H1 (cell line): ENCODE data around the gene NELL1. TPM values are rescaled to one million over a fixed set of nuclear protein-coding genes. Genes with fewer than 3 reads are reported as not detected.
A peak's percentile ranks its signal among the peaks of the same experiment; 100 is the strongest.

ENCODE experiments used
- CTCF ChIA-PET: fragments of 300-600 bp; sonication (Branson Sonifier 250); formaldehyde crosslinking; loops from one replicate; lab custom pipeline; 2021; ENCODE audit not compliant: partially characterized antibody; lab: Charles Lee
- POLR2A ChIA-PET: fragments of 300-600 bp; sonication (Branson Sonifier 250); formaldehyde crosslinking; loops from one replicate; lab custom pipeline; 2021; ENCODE audit warnings: inconsistent platforms; ENCODE audit not compliant: partially characterized antibody; lab: Charles Lee
- DNase-seq, 2 experiments: peaks; one replicate each; pipeline versions ENCODE4 v3.0.0 to v3.0.0-alpha.2; 2010 to 2022; ENCODE audit warnings: low spot score in 2 of 2, low read depth in 1 of 2, mixed read lengths in 1 of 2
- FAIRE-seq: peaks from 2 replicates; lab custom pipeline; 2011; peaks lifted over from hg19 to GRCh38; lab: Jason Lieb, UNC
- H2AFZ ChIP-seq: 2 replicates; pipeline ENCODE4 v1.8.1; 2012; ENCODE audit warnings: low read length, inconsistent platforms
- H2AK5ac ChIP-seq: 2 replicates; pipeline ENCODE4 v1.6.1; 2013; ENCODE audit warnings: low read depth, low read length
- H2BK120ac ChIP-seq: replicated peaks from 2 replicates; pipeline ENCODE3; 2013; ENCODE audit warnings: low read depth, low read length, inconsistent platforms
- H2BK12ac ChIP-seq: 2 replicates; pipeline ENCODE4 v1.6.1; 2013; ENCODE audit warnings: low read depth, low read length
- H2BK15ac ChIP-seq: 2 replicates; pipeline ENCODE4 v1.6.1; 2013; ENCODE audit warnings: low read length
- H2BK20ac ChIP-seq: 2 replicates; pipeline ENCODE4 v1.6.1; 2013; ENCODE audit warnings: low read length
- H2BK5ac ChIP-seq: 2 replicates; pipeline ENCODE4 v1.6.1; 2013; ENCODE audit warnings: low read depth, low read length
- H3K14ac ChIP-seq: 2 replicates; pipeline ENCODE4 v1.6.1; 2013; ENCODE audit warnings: inconsistent platforms; ENCODE audit not compliant: insufficient read length
- H3K18ac ChIP-seq: 2 replicates; pipeline ENCODE4 v1.6.1; 2013; ENCODE audit warnings: low read length; ENCODE audit errors: extremely low read depth
- H3K23ac ChIP-seq: 2 replicates; pipeline ENCODE4 v1.6.1; 2013; ENCODE audit warnings: inconsistent platforms; ENCODE audit not compliant: insufficient read length
- H3K23me2 ChIP-seq: 2 replicates; pipeline ENCODE4 v1.6.1; 2013; ENCODE audit warnings: low read depth, low read length
- H3K27ac ChIP-seq: 2 replicates; pipeline ENCODE4 v1.6.1; 2011; ENCODE audit warnings: low read depth, low read length, inconsistent platforms
- H3K27me3 ChIP-seq, 4 experiments: replicated peaks in 1 of 4; 1 replicate in 1 of 4; 2 replicates in 3 of 4; pipeline versions ENCODE4 v1.6.1 to v1.8.1; 2011 to 2013; ENCODE audit warnings: low read length in 3 of 4, mild to moderate bottlenecking in 3 of 4, inconsistent platforms in 2 of 4, mixed read lengths in 2 of 4, moderate library complexity in 1 of 4; ENCODE audit not compliant: control insufficient read depth in 3 of 4, insufficient read depth in 3 of 4; ENCODE audit errors: extremely low read depth in 1 of 4
- H3K36me3 ChIP-seq, 4 experiments: 2 replicates each; pipeline versions ENCODE4 v1.6.1 to v1.8.1; 2011 to 2013; ENCODE audit warnings: mild to moderate bottlenecking in 4 of 4, low read length in 3 of 4, moderate library complexity in 2 of 4, control low read depth in 1 of 4, inconsistent platforms in 1 of 4; ENCODE audit not compliant: insufficient read depth in 4 of 4, control insufficient read depth in 2 of 4
- H3K4ac ChIP-seq: replicated peaks from 2 replicates; pipeline ENCODE3; 2013; ENCODE audit warnings: low read length, low read depth, mixed read lengths, inconsistent platforms; ENCODE audit not compliant: insufficient read length
- H3K4me1 ChIP-seq, 4 experiments: replicated peaks in 1 of 4; 1 replicate in 1 of 4; 2 replicates in 3 of 4; pipeline versions ENCODE4 v1.6.1 to v1.8.1; 2011 to 2013; ENCODE audit warnings: low read length in 3 of 4, inconsistent platforms in 2 of 4, mixed read lengths in 1 of 4; ENCODE audit not compliant: insufficient read depth in 4 of 4, control insufficient read depth in 3 of 4
- H3K4me2 ChIP-seq, 2 experiments: 2 replicates each; pipeline versions ENCODE4 v1.6.1 to v1.8.1; 2011 to 2013; ENCODE audit warnings: low read depth in 2 of 2, low read length in 2 of 2, control low read depth in 1 of 2, inconsistent platforms in 1 of 2, mild to moderate bottlenecking in 1 of 2; ENCODE audit not compliant: insufficient read depth in 1 of 2
- H3K4me3 ChIP-seq, 4 experiments: fragments of 200-600, 300-600 bp in 1 of 4; sonication (generic), shearing (Covaris generic), sonication (Bioruptor Twin) in 1 of 4; 2 replicates each; pipeline versions ENCODE4 v1.5.1 to v1.8.1; 2011 to 2016; ENCODE audit warnings: low read length in 4 of 4, low read depth in 3 of 4, control low read depth in 2 of 4, inconsistent platforms in 2 of 4, mild to moderate bottlenecking in 2 of 4, mixed read lengths in 1 of 4, moderate library complexity in 1 of 4; ENCODE audit not compliant: insufficient read depth in 2 of 4; ENCODE audit errors: extremely low read depth in 1 of 4
- H3K56ac ChIP-seq: replicated peaks from 2 replicates; pipeline ENCODE3; 2013; ENCODE audit warnings: low read depth, mild to moderate bottlenecking, mixed read lengths, low read length, inconsistent platforms; ENCODE audit not compliant: insufficient read length
- H3K79me1 ChIP-seq: 2 replicates; pipeline ENCODE4 v1.6.1; 2013; ENCODE audit warnings: low read depth, low read length, control low read depth
- H3K79me2 ChIP-seq, 2 experiments: 2 replicates each; pipeline versions ENCODE4 v1.6.1 to v1.8.1; 2012 to 2013; ENCODE audit warnings: low read length in 2 of 2, mild to moderate bottlenecking in 2 of 2, inconsistent platforms in 1 of 2; ENCODE audit not compliant: insufficient read depth in 2 of 2, control insufficient read depth in 1 of 2
- H3K9ac ChIP-seq, 4 experiments: replicated peaks in 1 of 4; 1 replicate in 1 of 4; 2 replicates in 3 of 4; pipeline versions ENCODE4 v1.6.1 to v1.8.1; 2011 to 2013; ENCODE audit warnings: low read depth in 3 of 4, low read length in 3 of 4, control low read depth in 2 of 4, mild to moderate bottlenecking in 2 of 4, moderate library complexity in 2 of 4, inconsistent platforms in 1 of 4; ENCODE audit errors: extremely low read depth in 1 of 4
- H3K9me3 ChIP-seq, 2 experiments: 2 replicates each; pipeline versions ENCODE4 v1.6.1 to v1.8.1; 2012 to 2013; ENCODE audit warnings: mild to moderate bottlenecking in 2 of 2, moderate library complexity in 2 of 2, control low read depth in 1 of 2, inconsistent platforms in 1 of 2, low read depth in 1 of 2, low read length in 1 of 2, mixed read lengths in 1 of 2; ENCODE audit not compliant: insufficient read depth in 2 of 2
- H4K20me1 ChIP-seq, 2 experiments: replicated peaks in 1 of 2; 2 replicates each; pipeline versions ENCODE3 to v1.8.1; 2011 to 2013; ENCODE audit warnings: inconsistent platforms in 2 of 2, low read length in 2 of 2, mild to moderate bottlenecking in 1 of 2; ENCODE audit not compliant: insufficient read depth in 2 of 2, control insufficient read depth in 1 of 2
- H4K5ac ChIP-seq: 2 replicates; pipeline ENCODE4 v1.6.1; 2013; ENCODE audit warnings: low read length, low read depth, mixed read lengths, inconsistent platforms; ENCODE audit not compliant: insufficient read length
- H4K8ac ChIP-seq: 2 replicates; pipeline ENCODE4 v1.8.0; 2013; ENCODE audit warnings: mild to moderate bottlenecking, moderate library complexity, low read length, inconsistent platforms; ENCODE audit not compliant: insufficient read depth; ENCODE audit errors: extremely low read depth
- H4K91ac ChIP-seq: replicated peaks from 2 replicates; pipeline ENCODE3; 2013; ENCODE audit warnings: low read length, mixed read lengths, inconsistent platforms; ENCODE audit not compliant: insufficient read length
- CBX8 ChIP-seq: fragments of 300-800, 300-1000 bp; sonication (generic); IDR thresholded peaks from 2 replicates; pipeline ENCODE4 v1.7.1; 2016; ENCODE audit warnings: low read depth, low read length, borderline replicate concordance
- CTBP2 ChIP-seq: IDR thresholded peaks from 2 replicates; pipeline ENCODE4 v1.7.0; 2011; ENCODE audit warnings: borderline replicate concordance, mild to moderate bottlenecking, moderate library complexity, mixed read lengths, low read length; ENCODE audit not compliant: insufficient read depth, insufficient read length
- EGR1 ChIP-seq: IDR thresholded peaks from 2 replicates; pipeline ENCODE4 v1.6.1; 2011; ENCODE audit warnings: low read depth, low read length, borderline replicate concordance
- SIN3A ChIP-seq, 2 experiments: IDR thresholded peaks in 1 of 2; conservative IDR thresholded peaks in 1 of 2; 2 replicates each; pipeline ENCODE4 v1.6.1; 2011 to 2012; ENCODE audit warnings: low read length in 2 of 2, improper control_type of control experiment in 1 of 2, low read depth in 1 of 2, mild to moderate bottlenecking in 1 of 2
- SIRT6 ChIP-seq: IDR thresholded peaks from one replicate; pipeline ENCODE4 v1.7.1; 2012; ENCODE audit warnings: low read length, inconsistent platforms
- SP4 ChIP-seq: IDR thresholded peaks from 2 replicates; pipeline ENCODE4 v1.6.1; 2012; ENCODE audit warnings: low read length, inconsistent platforms
- WGBS, 2 experiments: shearing (Covaris generic) in 1 of 2; methylation state at CpG; one replicate each; pipeline versions ENCODE4 v1.1.6 to v1.1.7; 2013 to 2015; ENCODE audit warnings: low lambda C conversion rate in 2 of 2, mixed read lengths in 2 of 2, inconsistent platforms in 1 of 2, low coverage in 1 of 2, missing lambda C conversion rate in 1 of 2; ENCODE audit not compliant: insufficient replicate concordance in 2 of 2, insufficient coverage in 1 of 2, insufficient read length in 1 of 2; ENCODE audit errors: extremely low coverage in 1 of 2, missing lambda C conversion rate in 1 of 2; 5-methylcytosine and 5-hydroxymethylcytosine counted together
- polyA plus RNA-seq, 7 experiments: library from polyadenylated mRNA; depleted of rRNA in 3 of 7; stranded (reverse) in 5 of 7; unstranded in 2 of 7; fragments of >200 nt in 5 of 7; fragments of 200-250 nt in 2 of 7; gene quantifications; 1 replicate in 5 of 7; 2 replicates in 1 of 7; 4 replicates in 1 of 7; pipeline versions ENCODE4 v1.2.1 to v1.2.3, GENCODE V29; 2011 to 2013; ENCODE audit warnings: missing spikeins in 2 of 7, mixed read lengths in 2 of 7
- total RNA-seq: library from RNA; stranded (reverse); fragmentation: NEBNext Ultra II Directional; extraction: Animal tissue kit (Norgen Biotek cat#: 25700); gene quantifications from 2 replicates; pipeline ENCODE4 v1.2.1, GENCODE V29; 2021
- TF ChIP-seq, protein P1 (sequence below), 3 experiments: IDR thresholded peaks; 1 replicate in 2 of 3; 2 replicates in 1 of 3; pipeline versions ENCODE4 v1.5.1 to v1.6.1; 2011; ENCODE audit warnings: low read length in 3 of 3, mild to moderate bottlenecking in 3 of 3, inconsistent platforms in 2 of 3, low read depth in 1 of 3, moderate library complexity in 1 of 3; ENCODE audit not compliant: insufficient read depth in 1 of 3; ENCODE audit errors: control extremely low read depth in 1 of 3

NELL1 gene
- total and polyA plus RNA-seq, 2 of the 8 experiments (the other 6 are each of a cell fraction or from before 2014, with no cell fraction given) = 0.21 TPM; not detected in 1

DNA sequence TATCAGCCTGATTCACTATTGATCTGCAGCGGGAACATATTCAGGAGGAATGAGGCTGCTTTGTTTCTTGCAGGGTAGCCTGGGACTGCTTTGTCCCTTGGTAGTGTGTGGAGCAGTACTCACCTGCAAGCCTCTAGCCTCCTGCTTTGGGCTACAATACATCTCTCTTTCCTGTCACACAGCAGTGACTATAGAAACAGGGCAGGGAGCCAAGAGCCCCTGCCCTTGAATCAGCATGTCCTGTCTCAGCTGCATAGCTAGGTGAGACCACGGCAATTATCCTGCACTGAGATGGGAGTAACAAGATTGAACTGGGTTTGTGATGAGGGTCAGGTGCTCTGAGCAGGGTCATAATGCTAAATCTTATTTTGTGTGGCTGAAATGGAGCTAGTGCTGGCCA is 191.9 kb downstream of the NELL1 start:
- no peak for FAIRE-seq
- H2AK5ac ChIP-seq = no peak overlapping the region
- ChIA-PET CTCF (interaction anchor here (0.6 to 2.0 kb wide), 4 partner anchors 10 to 190 kb away, joined by 3 to 7 read pairs (median 5); no protein-coding TSS in a partner anchor), POLR2A (no interaction called here)
- H3K9ac ChIP-seq = no peak overlapping the region
- H2AFZ ChIP-seq = peak overlapping the region; percentile 68; the same call in 1 of the 2 replicates
- no peak overlapping the region for H3K4me2 ChIP-seq
- no peaks in the 10 kb centered on the region for H3K4me1 ChIP-seq
- H3K9me3 ChIP-seq = no peaks in the 10 kb centered on the region; a peak in 1 of 4 replicates
- no peaks in the 10 kb centered on the region for H3K79me2 ChIP-seq
- no peaks in the 10 kb centered on the region for H3K27me3 ChIP-seq
- H2BK20ac ChIP-seq = no peak overlapping the region
- H3K23me2 ChIP-seq = no peaks in the 10 kb centered on the region
- TF ChIP-seq SIRT6 = no peak
- TF ChIP-seq, protein P1, sequence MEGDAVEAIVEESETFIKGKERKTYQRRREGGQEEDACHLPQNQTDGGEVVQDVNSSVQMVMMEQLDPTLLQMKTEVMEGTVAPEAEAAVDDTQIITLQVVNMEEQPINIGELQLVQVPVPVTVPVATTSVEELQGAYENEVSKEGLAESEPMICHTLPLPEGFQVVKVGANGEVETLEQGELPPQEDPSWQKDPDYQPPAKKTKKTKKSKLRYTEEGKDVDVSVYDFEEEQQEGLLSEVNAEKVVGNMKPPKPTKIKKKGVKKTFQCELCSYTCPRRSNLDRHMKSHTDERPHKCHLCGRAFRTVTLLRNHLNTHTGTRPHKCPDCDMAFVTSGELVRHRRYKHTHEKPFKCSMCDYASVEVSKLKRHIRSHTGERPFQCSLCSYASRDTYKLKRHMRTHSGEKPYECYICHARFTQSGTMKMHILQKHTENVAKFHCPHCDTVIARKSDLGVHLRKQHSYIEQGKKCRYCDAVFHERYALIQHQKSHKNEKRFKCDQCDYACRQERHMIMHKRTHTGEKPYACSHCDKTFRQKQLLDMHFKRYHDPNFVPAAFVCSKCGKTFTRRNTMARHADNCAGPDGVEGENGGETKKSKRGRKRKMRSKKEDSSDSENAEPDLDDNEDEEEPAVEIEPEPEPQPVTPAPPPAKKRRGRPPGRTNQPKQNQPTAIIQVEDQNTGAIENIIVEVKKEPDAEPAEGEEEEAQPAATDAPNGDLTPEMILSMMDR (IDR thresholded peaks at IDR 0.05; ENCODE audit: control extremely low read depth in 1 of 3, insufficient read depth in 1 of 3, low read depth in 1 of 3, low read length in 3 of 3) = no peak
- no peak for TF ChIP-seq SP4
- no peak for TF ChIP-seq CBX8
- TF ChIP-seq EGR1 = no peak
- TF ChIP-seq CTBP2 = no peak
- TF ChIP-seq SIN3A (conservative IDR thresholded peaks at IDR 0.05 in 1 of 2, IDR thresholded peaks at IDR 0.05 in 1 of 2; ENCODE audit: low read depth in 1 of 2, low read length in 2 of 2) = no peak
- no peak for DNase-seq
- WGBS, 2 experiments = 83% methylated on average over 2 of the region's 2 CpGs; no CpG with 5 or more reads in 1 of the 2 experiments
- H2BK15ac ChIP-seq = no peak overlapping the region
- H3K79me1 ChIP-seq = no peaks in the 10 kb centered on the region
- no peak overlapping the region for H4K91ac ChIP-seq
- H2BK120ac ChIP-seq = no peak overlapping the region
- H4K8ac ChIP-seq = no peak overlapping the region
- H3K4me3 ChIP-seq = no peak overlapping the region
- no peak overlapping the region for H2BK5ac ChIP-seq
- no peak overlapping the region for H4K5ac ChIP-seq
- H4K20me1 ChIP-seq = no peaks in the 10 kb centered on the region
- H3K14ac ChIP-seq = no peak overlapping the region
- H3K23ac ChIP-seq = no peak overlapping the region
- H3K18ac ChIP-seq = no peak overlapping the region
- no peak overlapping the region for H2BK12ac ChIP-seq
- no peak overlapping the region for H3K4ac ChIP-seq
- H3K36me3 ChIP-seq = no peaks in the 10 kb centered on the region
- H3K56ac ChIP-seq = no peak overlapping the region
- H3K27ac ChIP-seq = no peak overlapping the region
